GM12875 (cell line): ENCODE results near the gene CCDC85C.

Source experiments
- H3K4me3 ChIP-seq: one replicate; pipeline ENCODE4 v1.5.1; 2011; ENCODE audit warnings: low read depth, low read length, control low read depth
- CTCF ChIP-seq: IDR thresholded peaks from 2 replicates; pipeline ENCODE4 v1.5.1; 2011; ENCODE audit warnings: low read depth, mild to moderate bottlenecking, control low read depth, inconsistent platforms, low read length, moderate library complexity, borderline replicate concordance; ENCODE audit not compliant: insufficient read depth

Gene CCDC85C

GRCh38 chr14:99519931-99520421 lies 84.0 kb downstream of the CCDC85C start:
- TF ChIP-seq CTCF = no peak
- no peak overlapping the region for H3K4me3 ChIP-seq

GRCh38 chr14:99519347-99519881 lies 84.6 kb downstream of the CCDC85C start:
- TF ChIP-seq CTCF = no peak
- H3K4me3 ChIP-seq = no peak overlapping the region

GRCh38 chr14:99518441-99519346 lies 85.3 kb downstream of the CCDC85C start:
- no peak overlapping the region for H3K4me3 ChIP-seq
- peak; percentile 98 for TF ChIP-seq CTCF

- TF ChIP-seq CTCF = no peak
- H3K4me3 ChIP-seq = no peak overlapping the region
Observed at GRCh38 chr14:99517643-99518381, 86.2 kb downstream of the CCDC85C start.

GRCh38 chr14:99516871-99517642 lies 87.0 kb downstream of the CCDC85C start:
- H3K4me3 ChIP-seq = no peak overlapping the region

More at GRCh38 chr14:99516871-99517642, 87.0 kb downstream of the CCDC85C start:
- no peak for TF ChIP-seq CTCF
